ENCODE results near the gene LYZL6. TPM values are rescaled to one million over a fixed set of nuclear protein-coding genes. Genes with fewer than 3 reads are reported as not detected.
"Not testable (repeated sequence)": the region's sequence is repeated elsewhere in the genome, so short reads cannot be mapped to it uniquely, and the experiment has no call there.

LYZL6 gene
- polyA plus RNA-seq, 1 experiment = not detected

- Histone ChIP-seq H3K36me3 (ENCODE audit: control insufficient read depth, insufficient read depth, low read length) (no peaks in the 10 kb centered on the region), H3K27me3 (ENCODE audit: control insufficient read depth, insufficient read depth, low read length) (peaks cover 2% of the 10 kb centered on the region; the same call in 1 of the 2 replicates), H3K4me3 (ENCODE audit: low read depth, low read length) (no peak overlapping the region)
- TF ChIP-seq, protein P1, sequence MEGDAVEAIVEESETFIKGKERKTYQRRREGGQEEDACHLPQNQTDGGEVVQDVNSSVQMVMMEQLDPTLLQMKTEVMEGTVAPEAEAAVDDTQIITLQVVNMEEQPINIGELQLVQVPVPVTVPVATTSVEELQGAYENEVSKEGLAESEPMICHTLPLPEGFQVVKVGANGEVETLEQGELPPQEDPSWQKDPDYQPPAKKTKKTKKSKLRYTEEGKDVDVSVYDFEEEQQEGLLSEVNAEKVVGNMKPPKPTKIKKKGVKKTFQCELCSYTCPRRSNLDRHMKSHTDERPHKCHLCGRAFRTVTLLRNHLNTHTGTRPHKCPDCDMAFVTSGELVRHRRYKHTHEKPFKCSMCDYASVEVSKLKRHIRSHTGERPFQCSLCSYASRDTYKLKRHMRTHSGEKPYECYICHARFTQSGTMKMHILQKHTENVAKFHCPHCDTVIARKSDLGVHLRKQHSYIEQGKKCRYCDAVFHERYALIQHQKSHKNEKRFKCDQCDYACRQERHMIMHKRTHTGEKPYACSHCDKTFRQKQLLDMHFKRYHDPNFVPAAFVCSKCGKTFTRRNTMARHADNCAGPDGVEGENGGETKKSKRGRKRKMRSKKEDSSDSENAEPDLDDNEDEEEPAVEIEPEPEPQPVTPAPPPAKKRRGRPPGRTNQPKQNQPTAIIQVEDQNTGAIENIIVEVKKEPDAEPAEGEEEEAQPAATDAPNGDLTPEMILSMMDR (IDR thresholded peaks at IDR 0.05; ENCODE audit: insufficient read depth, low read depth, low read length) = no peak
- no peak for DNase-seq (ENCODE audit: low read depth)
- ChIA-PET POLR2A (no interaction called here), CTCF (no interaction called here)
Observed at GRCh38 chr17:35901631-35902175, 41.8 kb downstream of the LYZL6 start.

GRCh38 chr17:35900708-35901480 lies 42.6 kb downstream of the LYZL6 start:
- POLR2A ChIA-PET = no interaction called here
- CTCF ChIA-PET = no interaction called here
- peaks cover 2% of the 10 kb centered on the region; the same call in 1 of the 2 replicates for H3K27me3 ChIP-seq (ENCODE audit: control insufficient read depth, insufficient read depth, low read length)
- no peak for DNase-seq (ENCODE audit: low read depth)
- no peak overlapping the region for H3K4me3 ChIP-seq (ENCODE audit: low read depth, low read length)
- TF ChIP-seq, protein P1 (IDR thresholded peaks at IDR 0.05; ENCODE audit: insufficient read depth, low read depth, low read length) = no peak
- no peaks in the 10 kb centered on the region for H3K36me3 ChIP-seq (ENCODE audit: control insufficient read depth, insufficient read depth, low read length)

DNA sequence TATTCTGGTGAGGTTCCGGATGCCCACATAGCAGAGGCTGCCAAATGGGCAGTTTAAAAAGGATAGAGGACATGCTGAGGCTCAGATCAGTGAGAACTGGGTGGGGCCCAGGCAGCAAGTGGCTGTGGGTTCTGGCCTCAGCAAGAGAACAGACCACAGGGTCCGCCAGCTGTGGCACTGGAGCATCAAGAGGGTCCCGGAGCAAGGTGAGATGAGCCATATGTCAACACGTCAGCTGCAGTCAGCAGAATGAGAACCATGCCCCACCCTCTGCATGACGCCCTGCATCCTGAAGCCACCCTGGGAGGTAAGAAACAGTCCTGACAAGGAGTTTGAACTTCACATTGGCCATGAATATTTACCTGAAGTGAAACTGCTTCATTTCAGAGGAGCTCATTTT lies 43.2 kb downstream of the LYZL6 start:
- ChIA-PET CTCF (interaction anchor here (0.7 kb wide), 1 partner anchor 15 kb away, joined by 3 read pairs; no protein-coding TSS in a partner anchor), POLR2A (no interaction called here)

DNA sequence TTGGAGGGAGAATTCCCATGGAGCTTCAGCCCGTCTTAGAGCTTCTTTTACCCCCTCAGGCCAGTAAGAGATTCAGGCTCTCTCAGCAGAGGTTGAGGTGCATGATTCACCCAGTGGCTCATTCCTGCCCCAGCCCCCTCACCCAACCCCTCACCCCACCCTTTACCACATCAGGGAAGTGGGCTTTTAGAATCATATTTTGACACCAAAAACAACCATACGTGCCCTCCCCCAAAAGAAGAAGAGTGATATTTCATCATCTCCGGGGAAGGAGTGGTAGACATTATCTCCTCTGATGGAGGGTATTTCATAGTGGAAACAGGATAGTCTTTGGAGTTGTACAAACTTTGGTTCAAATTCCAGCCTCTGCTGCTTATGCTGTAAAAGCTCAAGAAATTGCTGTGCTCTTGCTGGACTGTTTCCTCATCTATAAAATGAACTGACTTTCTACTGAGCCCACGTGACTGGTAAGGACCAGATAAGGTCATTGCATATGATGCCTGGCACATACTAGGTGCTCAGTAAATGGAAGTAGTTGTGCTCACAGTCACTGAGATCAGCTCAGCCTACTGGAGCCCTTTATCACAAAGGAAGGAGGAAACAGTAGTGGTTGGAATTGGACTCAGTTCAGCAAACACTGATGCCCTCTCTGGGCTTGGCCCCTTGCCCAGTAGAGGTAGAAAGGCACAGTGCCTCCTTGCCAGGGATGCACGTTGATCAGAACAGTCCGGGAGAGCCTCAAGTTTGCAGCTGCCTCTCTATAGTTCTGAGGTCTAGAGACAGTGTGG lies 45.0 kb downstream of the LYZL6 start:
- no peak for DNase-seq (ENCODE audit: low read depth)
- H3K27me3 ChIP-seq (ENCODE audit: control insufficient read depth, insufficient read depth, low read length) = peaks cover 2% of the 10 kb centered on the region; the same call in 1 of the 2 replicates
- TF ChIP-seq, protein P1 (IDR thresholded peaks at IDR 0.05; ENCODE audit: insufficient read depth, low read depth, low read length) = no peak
- ChIA-PET POLR2A (no interaction called here), CTCF (no interaction called here)
- no peaks in the 10 kb centered on the region for H3K36me3 ChIP-seq (ENCODE audit: control insufficient read depth, insufficient read depth, low read length)
- H3K4me3 ChIP-seq (ENCODE audit: low read depth, low read length) = no peak overlapping the region

More for the DNA sequence above, 43.2 kb downstream of the LYZL6 start:
- TF ChIP-seq, protein P1 (IDR thresholded peaks at IDR 0.05; ENCODE audit: insufficient read depth, low read depth, low read length) = no peak
- DNase-seq (ENCODE audit: low read depth) = no peak
- H3K4me3 ChIP-seq (ENCODE audit: low read depth, low read length) = no peak overlapping the region
- peaks cover 2% of the 10 kb centered on the region; the same call in 1 of the 2 replicates for H3K27me3 ChIP-seq (ENCODE audit: control insufficient read depth, insufficient read depth, low read length)
- H3K36me3 ChIP-seq (ENCODE audit: control insufficient read depth, insufficient read depth, low read length) = no peaks in the 10 kb centered on the region

GRCh38 chr17:35897772-35898171 lies 45.7 kb downstream of the LYZL6 start:
- DNase-seq (ENCODE audit: low read depth); H3K4me3 ChIP-seq (ENCODE audit: low read depth, low read length); H3K36me3 ChIP-seq (ENCODE audit: control insufficient read depth, insufficient read depth, low read length); CTCF ChIA-PET; POLR2A ChIA-PET; H3K27me3 ChIP-seq (ENCODE audit: control insufficient read depth, insufficient read depth, low read length): not testable (repeated sequence)

Measured in BJ (cell line).